Stimulated activated CD4-positive, alpha-beta T cell treated with anti-CD3 and anti-CD28 coated beads, TNF-alpha, amount 100 ng/mL, for 4 hours (primary cell): Measurements from ENCODE around the gene CTCFL.
"Not testable (repeated sequence)": the region's sequence is repeated elsewhere in the genome, so short reads cannot be mapped to it uniquely, and the experiment has no call there.

Source experiments
- DNase-seq, 3 experiments: peaks; one replicate each; pipeline ENCODE4 v3.0.0-alpha.2; 2020; ENCODE audit warnings: low read depth in 3 of 3

The CTCFL gene

DNA sequence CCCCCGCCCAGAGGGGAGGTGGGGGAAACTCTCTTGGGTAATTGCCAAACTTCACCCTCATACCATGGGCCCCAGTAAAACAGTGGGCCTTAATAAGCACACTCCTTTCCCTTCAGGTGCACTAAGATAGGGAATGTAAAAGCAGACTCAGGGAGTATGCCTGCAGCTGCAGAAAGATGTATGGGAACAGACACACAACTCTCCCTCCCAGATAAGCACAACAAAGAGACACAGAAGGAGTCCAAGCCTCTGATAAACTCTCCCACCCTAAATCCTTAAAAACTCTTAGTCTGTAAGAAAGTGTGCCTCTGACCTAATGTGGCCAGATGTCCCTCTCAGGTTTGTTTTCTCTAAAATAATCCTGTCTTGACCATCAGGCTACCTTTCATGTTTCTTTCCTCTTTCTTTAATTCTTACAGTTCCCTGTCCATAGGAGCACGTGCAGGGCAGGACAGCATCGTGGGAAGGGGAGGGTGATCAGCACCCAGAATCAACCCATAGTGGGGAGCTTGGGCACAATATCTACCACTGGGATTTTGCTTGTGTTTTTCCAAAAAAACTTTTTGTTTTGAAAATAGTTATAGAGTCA is 11.3 kb upstream of the CTCFL start:
- DNase-seq = no peak

DNA sequence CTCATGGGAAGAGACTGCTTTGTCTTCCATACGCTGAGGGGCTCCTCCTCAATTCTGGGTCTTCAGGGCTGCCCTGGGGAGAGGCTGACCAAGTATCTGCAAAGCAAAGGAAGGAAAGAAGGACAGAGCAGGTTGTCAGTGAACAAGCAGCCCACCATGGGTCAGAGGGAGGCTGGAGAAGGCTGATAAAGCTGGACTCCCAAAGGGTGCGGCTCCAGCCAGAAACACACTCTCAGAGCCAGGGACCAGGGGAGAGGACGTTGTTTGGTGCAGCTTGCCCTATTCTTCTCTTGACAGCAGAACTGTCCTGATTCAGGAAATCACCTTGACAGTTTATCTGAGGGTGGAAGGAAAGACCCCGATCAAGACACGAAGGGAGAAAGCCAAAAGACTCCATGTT is 10.4 kb upstream of the CTCFL start:
- DNase-seq = no peak

DNA sequence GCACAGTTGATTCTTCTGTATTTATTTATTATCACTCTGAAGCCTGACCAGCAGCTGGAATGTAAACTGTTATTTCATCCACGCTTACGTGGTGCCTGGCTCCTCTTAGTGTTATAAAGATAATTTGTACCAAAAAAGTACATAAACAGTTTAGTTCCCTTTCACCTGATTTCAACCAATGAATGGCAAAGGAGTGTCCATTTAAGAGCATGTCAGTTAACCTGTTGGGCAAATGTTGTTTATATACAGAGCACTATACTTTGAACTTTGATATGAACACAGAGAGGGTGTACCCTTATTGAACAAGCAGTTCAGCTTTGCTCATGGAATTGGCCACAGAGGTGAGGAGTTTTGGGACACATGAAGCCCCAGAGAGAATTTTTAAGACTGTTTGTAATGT is 7.2 kb upstream of the CTCFL start:
- DNase-seq = no peak

DNA sequence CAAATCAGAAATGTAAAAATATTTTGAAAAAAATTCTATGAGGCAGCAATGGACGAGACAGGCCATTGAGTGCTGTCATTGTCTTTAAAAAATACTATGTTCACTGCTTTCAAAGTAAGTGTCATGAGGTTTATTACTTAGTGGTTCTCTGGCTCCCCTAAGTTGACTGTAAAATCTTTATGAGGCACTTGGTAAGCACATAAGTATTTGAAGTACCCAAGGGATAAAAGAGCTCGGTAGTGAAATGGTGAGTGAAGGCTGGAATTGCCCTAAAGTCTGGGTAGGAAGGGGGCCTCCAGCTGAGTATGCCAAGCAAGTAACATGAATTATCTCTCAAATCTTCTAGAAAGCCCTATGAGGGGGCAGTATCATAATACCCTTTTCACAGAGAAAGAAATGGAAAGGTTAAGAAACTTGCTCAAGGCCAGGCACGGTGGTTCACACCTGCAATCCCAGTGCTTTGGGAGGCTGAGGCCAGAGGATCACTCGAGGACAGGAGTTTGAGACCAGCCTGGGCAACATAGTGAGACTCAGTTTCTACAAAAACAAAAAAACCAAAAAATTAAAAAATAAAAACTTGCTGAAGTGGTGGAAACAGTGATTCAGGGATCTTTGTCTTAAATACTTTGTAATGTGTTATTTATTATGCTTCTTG is 5.5 kb upstream of the CTCFL start:
- DNase-seq = no peak

DNA sequence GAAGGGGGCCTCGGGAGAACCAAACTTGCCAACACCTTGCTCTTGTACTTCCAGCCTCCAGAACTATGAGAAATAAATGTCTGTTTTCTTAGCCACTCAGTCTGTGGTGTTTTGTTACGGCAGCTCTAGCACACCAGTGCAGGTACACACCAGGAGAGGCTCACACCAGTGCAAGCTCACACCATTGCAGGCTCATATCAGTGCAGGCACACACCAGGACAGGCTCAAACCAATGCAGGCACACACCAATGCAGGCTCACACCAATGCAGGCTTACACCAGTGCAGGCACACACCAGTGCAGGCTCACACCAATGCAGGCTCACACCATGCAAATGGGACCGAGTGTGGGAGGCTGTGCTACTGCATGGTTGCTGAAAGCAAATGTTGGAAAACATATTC is 4.9 kb upstream of the CTCFL start:
- no peak for DNase-seq

DNA sequence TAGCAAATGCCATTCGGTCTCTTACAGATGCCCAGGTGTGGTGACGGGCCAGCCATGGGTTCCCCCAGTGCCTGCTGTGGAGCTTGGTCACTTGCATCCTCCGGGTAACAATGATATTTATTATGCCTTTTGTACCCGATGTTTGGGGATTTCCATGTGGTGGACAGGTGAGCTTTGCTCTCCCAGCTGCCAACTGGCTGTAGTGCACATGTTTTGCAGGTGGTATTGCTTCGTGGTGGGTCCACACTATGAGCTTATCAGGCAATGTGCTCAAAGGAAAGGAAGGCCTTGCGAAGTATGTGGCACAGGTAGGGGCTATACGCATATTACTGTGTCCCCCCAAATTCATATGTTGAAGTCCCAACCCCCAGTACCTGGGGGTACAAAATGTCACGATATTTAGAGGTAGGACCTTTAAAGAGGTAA is 4.2 kb upstream of the CTCFL start:
- DNase-seq = no peak

DNA sequence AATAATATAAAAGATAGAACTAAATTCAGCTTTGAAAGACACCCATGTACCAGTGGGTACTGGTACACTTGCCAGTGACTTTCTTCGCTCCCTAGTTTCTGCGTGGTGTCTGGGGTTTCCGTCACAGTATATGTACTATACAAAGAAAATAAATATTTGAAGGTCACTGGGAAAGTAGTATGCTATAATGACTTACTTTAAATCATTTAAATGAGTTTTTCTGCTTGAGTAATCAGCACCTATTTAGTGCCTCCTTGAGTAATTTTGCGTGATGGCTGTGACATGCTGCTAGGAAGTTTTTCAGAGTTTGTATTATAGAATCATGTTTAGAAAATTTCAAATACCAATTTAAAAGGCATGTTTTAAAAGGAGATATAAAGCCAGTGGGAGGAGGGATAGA is 3.2 kb upstream of the CTCFL start:
- no peak for DNase-seq

DNA sequence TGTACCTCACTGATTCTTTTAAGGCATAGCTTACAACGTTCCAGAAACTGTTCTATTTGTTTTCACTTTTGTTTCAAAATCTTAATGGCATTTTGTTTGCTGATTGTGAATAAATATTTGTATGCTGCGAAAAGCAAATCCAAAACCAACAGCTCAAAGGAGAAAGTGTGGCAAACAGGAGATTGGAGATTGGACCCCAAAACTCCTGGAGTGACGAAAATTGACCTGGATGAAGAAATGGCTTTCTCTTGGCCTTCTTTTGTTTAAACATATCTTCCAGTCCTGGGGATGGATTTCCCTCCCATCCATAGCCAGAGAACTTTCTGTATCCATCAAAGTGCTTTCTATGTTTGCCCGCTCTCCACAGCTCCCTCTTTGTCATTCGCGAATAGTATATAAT is 2.8 kb upstream of the CTCFL start:
- DNase-seq = no peak

DNA sequence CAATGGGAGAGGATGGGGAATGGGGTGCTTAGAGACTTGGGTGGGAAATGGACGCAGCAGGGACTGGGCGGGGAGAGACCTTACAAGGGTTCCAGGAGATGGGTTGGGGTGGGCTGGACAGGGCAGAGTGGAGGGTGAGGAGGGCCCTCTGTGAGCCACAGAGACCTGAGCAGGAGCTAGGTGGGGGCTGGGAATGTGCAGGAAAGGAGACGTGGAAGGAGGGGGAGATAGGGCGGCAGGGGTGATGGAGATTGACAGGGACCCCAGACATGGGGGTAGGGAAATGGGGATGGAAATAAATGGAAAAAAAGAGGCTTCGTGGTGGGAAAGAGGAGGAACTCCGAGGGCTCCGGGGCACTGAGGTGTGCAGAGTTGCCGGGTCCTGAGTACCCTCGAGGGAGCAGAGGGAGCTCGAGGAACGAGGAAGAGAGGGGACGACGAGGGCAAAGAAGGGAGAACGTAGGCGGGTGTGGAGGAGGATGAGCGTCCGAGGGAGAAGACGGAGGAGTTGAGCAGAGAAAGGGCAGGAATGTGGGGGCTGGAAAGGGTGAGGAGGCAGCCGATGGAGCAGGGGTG is 2.0 kb upstream of the CTCFL start:
- no peak for DNase-seq

DNA sequence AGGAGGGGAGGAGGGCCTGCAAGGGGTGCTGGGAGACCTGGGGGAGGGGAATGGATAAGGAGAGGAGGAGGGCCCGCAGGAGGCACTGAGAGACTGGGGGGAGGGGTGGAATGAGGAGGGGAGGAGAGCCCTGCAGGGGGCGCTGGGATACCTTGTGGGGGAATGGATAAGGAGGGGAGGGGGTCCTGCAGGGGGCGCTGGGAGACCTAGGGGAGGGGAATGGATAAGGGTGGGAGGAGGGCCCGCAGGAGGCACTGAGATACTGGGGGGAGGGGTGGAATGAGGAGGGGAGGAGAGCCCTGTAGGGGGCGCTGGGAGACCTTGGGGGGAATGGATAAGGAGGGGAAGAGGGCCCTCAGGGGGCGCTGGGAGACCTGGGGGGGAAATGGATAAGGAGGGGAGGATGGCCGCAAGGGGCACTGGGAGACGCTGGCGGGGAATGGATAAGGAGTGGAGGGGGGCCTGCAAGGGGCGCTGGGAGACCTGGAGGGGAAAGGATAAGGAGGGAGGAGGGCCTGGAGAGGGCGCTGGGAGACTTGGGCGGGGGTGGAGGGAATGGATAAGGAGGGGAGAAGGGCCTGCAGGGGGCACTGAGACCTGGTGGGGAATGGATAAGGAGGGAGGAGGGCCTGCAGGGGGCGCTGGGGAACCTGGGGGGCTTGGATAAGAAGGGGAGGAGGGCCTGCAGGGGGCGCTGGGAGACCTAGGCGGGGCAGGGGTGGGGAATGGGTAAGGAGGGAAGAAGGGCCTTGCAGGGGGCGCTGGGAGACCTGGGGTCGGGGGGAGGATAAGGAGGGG is 1.3 kb upstream of the CTCFL start:
- DNase-seq = no peak

DNA sequence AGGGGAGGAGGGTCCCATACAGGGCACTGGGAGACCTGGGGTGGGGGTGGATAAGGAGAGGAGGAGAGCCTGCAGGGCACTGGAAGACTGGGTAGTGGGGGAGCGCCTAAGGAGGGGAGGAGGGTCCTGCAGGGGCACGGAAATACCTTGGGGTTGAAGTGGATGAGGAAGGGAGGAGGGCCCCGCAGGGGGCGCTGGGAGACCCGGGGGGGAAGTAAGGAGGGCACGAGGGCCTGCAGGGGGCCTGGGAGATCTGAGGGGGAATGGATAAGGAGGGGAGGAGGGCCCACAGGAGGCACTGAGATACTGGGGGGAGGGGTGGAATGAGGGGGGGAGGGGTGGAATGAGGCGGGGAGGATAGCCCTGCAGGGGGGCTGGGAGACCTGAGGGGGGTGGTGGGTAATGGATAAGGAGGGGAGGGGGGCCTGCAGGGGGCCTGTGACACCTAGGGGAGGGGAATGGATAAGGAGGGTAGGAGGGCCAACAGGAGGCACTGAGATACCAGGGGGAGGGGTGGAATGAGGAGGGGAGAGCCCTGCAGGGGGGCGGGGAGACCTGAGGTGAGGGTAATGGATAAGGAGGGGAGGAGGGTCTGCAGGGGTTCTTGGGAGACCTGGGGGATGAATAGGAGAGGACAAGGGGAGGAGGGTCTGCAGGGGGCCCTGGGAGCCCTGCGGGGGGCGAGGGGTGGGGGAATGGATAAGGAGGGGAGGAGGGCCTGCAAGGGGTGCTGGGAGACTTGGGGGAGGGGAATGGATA is 567 bp upstream of the CTCFL start:
- no peak for DNase-seq

DNA sequence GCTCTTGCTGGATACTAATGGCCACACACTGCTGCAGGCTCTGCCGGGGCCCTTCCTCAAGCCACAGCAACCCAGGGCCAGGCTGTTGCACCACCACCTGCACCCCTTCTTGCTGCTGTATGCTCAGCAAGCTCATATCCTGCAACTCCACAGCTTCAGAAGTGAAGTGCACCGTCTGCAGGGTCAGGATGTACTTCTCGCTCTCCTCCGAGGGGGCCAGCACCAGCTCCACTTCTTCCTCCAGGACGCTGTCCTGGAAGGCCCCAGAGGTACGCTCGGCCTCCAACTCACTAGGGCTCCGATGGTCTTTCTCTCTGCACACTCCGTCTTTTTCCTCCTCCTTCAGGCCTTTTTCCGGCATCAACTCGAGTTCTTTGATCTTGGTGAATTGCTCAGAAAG is 1.2 kb downstream of the CTCFL start:
- DNase-seq = no peak

DNA sequence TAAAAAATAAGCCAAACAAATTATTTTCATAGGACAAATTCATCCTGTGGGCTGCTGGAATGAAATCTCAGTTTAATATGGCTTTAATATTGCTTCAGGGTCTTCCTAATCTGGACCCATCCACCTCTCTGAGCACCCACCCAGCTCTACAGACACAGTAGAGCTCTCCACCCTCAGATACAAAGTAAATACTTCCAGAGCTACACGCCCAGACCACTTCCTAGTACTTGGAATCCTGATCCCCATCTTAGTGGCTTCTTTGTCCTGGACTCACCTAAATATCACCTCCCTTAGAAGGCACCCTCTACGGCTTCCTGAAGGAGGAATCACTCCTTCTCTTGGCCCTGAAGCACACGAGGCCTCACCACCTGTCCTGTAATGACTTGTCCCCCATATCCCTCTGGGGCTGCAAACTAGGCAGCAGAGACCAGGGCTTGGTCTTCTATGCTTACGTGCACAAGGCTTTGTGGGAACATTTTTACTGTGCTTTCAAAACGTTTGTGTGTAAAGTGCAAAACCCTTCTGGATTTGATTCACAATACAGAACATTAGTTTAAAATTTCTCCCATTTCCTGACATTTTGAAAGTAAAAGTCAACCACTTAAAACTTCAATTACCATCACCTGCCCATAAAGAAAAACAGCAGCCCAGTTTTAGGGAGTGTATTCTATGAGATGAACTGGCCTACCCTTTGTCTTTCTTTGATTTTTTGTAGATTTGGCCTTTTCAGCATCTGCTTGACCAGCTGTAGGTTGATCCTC is 2.4 kb downstream of the CTCFL start:
- no peak for DNase-seq

DNA sequence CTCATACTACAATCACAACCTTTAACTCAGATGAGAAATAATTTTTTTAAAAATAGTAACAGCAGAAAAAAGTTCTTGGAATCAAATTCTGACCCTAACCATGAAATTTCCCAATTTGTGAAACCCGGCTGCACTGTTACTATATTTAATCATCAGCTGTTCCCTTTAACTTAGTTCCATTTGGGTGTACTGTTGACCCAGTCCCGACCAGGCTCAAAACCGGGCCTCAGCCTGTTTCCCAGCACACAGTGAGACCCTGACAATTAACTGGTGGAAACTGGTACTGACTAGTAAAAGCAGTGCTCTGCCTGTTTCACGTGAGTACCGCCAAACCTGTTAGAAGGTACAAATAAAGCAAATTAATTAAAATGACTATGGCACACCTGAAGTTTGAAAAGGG is 7.0 kb downstream of the CTCFL start:
- no peak for DNase-seq

DNA sequence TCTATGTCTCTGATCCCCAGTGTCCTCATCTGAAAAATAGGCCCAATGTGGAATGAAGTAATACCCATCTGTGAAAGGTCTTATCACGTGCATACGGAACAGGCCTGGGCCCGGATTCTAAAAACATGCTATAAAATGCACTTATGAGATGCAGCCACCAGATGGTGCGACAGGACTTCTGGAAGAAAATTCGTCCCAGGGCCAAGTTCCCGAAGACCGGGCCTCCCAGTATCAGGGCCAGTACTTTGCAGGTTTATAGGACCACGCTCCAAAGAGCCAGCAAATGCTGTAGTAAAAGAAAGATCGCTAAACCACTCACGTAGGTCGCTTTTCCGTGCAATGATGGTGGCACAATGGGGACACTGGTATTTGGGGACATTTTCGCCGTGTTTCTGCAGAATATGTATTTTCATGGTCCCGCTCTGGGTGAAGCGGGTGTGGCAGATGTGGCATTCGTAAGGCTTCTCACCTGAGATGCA is 10.6 kb downstream of the CTCFL start:
- no peak for DNase-seq

DNA sequence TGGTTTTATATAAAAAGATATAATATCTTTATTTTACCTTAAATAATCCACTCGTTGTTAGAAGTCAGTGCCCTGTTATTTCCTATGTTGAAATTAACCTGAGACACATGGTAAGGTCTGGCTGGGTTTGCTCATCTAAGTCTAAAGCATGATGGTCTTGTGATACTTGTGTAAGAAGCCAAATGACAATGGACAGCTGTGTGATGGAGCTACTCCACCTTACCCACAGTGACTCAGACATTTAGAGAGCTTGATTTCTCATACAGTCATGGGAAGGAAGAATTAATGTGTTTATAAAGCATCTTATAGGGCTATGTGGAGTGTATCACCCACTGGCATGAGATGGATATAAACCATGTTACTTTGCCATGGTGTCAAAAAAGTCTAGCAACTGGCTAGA is 11.7 kb downstream of the CTCFL start:
- DNase-seq = no peak

DNA sequence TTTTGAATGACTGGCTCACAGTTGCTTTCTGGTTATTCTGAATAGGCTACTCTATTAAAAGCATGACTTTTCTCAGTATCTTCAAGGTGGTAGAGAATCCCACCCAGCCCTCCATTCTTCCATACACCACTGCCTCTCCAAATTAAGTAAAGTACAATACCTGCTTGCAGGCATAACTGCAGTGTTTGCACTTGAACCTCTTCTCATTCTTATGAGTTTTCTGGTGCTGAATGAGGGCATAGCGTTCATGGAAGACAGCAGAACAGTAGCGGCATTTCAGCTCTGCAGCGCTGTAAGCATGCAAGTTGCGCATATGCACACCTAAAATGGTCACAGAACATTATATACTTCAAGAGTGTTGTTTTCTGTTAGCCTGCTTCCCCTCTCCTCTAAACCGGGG is 12.5 kb downstream of the CTCFL start:
- no peak for DNase-seq

DNA sequence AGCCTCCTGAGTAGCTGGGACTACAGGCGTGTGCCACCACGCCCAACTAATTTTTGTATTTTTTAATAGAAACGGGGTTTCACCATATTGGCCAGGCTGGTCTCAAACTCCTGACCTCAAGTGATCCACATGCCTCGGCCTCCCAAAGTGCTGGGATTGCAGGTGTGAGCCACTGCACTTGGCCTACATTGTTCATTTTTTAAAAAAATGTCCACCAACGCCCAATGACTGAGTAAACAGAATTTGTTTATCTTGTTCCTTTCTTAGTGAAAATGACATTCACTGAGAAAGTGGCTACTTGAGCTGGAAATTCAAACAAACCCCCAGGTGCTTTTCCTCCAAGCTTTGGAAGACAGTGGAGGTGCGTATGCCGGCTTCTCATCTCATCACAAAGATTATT is 13.2 kb downstream of the CTCFL start:
- not testable (repeated sequence) for DNase-seq

DNA sequence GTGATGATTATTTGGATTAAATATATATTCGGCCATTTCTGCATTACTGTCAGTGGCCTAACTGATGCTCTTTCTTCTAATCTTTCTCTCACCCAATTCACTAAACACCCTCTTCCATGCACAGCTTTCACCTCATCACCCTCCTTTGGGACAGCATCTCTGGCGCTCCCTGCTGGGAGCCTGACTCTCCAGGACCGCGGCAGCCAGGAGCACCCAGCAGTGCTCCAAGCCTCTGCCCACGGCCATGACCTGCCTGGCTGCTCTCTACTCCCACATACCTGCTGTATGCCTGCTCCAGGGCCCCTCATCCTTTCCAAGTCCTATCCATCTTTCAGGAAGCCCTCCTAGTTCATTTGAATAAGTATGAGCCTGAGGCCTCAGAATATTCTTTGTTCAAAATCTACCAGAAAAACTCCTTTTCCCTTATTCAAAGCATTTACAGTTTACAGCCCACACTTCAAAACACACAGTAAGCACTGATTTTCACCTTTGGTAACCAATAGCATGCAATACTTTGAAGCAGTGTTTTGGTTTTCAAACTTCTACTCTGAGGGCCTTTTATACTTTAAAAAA is 15.2 kb downstream of the CTCFL start:
- DNase-seq = no peak

DNA sequence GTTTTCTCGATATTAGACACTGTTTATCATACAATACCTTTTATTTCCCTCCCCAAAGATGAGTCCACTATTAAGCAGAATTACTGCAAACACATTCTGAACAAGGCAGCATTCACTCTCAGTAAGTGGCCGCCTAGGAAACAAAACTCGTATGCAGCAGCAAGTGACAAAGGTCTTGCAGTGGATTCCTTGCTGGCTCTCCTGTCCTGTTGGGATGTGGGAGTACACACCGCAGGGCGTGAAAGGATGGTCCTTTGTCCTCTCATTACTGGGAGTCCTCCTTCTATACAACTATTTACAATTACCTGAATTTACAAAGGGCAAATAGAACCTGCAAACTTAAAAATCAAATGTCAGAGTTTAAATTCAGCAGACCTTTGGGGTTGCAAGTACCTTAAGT is 16.1 kb downstream of the CTCFL start:
- no peak for DNase-seq

DNA sequence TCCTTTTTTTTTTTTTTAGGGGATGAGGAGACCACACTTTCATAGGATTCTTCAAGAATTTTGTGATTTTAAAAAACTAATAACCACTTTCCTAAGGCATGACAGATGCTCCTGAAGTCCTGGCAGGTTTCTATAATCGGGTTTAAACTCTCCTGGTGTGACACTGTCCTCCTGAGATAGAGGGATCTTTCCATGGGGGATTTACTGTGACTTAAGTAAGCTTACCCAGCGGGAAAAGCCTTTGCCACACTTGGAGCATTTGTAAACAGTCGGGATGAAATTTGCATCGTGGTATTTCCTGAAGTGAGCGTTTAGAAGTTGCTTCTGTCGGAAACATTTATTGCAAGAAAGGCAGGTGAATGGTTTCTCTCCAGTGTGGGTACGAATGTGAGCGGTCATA is 16.6 kb downstream of the CTCFL start:
- DNase-seq = no peak
